OCI-LY7 (cell line): ENCODE results near the gene TSPYL1.

Experiments
- CTCF ChIP-seq: fragments of 200-600 bp; sonication (generic); conservative IDR thresholded peaks from 2 replicates; pipeline ENCODE4 v1.5.1; 2014; ENCODE audit warnings: mild to moderate bottlenecking, antibody characterized with exemption, low read length, moderate library complexity, mixed read lengths
- EZH2phosphoT487 ChIP-seq: fragments of 200-600 bp; sonication (generic); IDR thresholded peaks from 2 replicates; pipeline ENCODE4 v1.6.1; 2018; ENCODE audit warnings: low read depth, borderline replicate concordance, mild to moderate bottlenecking, mixed run types, antibody characterized with exemption, low read length, moderate library complexity, mixed read lengths

- TF ChIP-seq CTCF, result no peak
- TF ChIP-seq EZH2phosphoT487, result no peak
Observed at GRCh38 chr6:116263353-116263752, 16.4 kb downstream of the TSPYL1 start.
